ENCODE results near the gene RGS18.

DNA sequence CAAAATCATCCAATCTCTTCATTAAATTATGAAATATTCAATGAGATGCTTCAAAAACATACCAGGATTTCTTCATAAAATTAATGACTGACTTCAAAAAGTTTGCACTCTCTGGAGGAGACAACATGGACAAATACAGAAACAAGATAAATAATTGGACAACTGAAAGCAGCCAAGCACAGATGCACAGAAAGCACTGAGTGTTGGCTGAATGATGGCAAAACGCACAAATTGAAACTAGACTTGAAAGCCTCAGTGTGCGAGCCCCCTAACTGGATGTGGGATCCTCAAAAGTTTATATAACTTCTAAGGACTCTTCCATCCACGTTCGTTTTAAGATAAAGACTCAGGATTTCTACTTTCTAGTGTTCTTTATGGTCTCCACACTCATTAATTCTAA is 27.9 kb downstream of the RGS18 start:
- TF ChIP-seq, protein P1, sequence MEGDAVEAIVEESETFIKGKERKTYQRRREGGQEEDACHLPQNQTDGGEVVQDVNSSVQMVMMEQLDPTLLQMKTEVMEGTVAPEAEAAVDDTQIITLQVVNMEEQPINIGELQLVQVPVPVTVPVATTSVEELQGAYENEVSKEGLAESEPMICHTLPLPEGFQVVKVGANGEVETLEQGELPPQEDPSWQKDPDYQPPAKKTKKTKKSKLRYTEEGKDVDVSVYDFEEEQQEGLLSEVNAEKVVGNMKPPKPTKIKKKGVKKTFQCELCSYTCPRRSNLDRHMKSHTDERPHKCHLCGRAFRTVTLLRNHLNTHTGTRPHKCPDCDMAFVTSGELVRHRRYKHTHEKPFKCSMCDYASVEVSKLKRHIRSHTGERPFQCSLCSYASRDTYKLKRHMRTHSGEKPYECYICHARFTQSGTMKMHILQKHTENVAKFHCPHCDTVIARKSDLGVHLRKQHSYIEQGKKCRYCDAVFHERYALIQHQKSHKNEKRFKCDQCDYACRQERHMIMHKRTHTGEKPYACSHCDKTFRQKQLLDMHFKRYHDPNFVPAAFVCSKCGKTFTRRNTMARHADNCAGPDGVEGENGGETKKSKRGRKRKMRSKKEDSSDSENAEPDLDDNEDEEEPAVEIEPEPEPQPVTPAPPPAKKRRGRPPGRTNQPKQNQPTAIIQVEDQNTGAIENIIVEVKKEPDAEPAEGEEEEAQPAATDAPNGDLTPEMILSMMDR (IDR thresholded peaks at IDR 0.05; ENCODE audit: insufficient read depth, low read length) = no peak
- TF ChIP-seq POLR2AphosphoS5 (IDR thresholded peaks at IDR 0.05; ENCODE audit: low read depth) = no peak
- TF ChIP-seq, protein P2, sequence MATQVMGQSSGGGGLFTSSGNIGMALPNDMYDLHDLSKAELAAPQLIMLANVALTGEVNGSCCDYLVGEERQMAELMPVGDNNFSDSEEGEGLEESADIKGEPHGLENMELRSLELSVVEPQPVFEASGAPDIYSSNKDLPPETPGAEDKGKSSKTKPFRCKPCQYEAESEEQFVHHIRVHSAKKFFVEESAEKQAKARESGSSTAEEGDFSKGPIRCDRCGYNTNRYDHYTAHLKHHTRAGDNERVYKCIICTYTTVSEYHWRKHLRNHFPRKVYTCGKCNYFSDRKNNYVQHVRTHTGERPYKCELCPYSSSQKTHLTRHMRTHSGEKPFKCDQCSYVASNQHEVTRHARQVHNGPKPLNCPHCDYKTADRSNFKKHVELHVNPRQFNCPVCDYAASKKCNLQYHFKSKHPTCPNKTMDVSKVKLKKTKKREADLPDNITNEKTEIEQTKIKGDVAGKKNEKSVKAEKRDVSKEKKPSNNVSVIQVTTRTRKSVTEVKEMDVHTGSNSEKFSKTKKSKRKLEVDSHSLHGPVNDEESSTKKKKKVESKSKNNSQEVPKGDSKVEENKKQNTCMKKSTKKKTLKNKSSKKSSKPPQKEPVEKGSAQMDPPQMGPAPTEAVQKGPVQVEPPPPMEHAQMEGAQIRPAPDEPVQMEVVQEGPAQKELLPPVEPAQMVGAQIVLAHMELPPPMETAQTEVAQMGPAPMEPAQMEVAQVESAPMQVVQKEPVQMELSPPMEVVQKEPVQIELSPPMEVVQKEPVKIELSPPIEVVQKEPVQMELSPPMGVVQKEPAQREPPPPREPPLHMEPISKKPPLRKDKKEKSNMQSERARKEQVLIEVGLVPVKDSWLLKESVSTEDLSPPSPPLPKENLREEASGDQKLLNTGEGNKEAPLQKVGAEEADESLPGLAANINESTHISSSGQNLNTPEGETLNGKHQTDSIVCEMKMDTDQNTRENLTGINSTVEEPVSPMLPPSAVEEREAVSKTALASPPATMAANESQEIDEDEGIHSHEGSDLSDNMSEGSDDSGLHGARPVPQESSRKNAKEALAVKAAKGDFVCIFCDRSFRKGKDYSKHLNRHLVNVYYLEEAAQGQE (IDR thresholded peaks at IDR 0.05; ENCODE audit: insufficient replicate concordance, low read depth) = no peak

All from HL-60 (cell line).